ENCODE results near the gene ZIC4. TPM values are rescaled to one million over a fixed set of nuclear protein-coding genes. Genes with fewer than 3 reads are reported as not detected.

Gene ZIC4
- polyA plus RNA-seq, 5 donors = 0.08 TPM; not detected in 4

GRCh38 chr3:147393261-147393942 is 12.9 kb downstream of the ZIC4 start:
- no peak for DNase-seq

GRCh38 chr3:147392625-147392946 is 13.8 kb downstream of the ZIC4 start:
- DNase-seq = no peak

DNA sequence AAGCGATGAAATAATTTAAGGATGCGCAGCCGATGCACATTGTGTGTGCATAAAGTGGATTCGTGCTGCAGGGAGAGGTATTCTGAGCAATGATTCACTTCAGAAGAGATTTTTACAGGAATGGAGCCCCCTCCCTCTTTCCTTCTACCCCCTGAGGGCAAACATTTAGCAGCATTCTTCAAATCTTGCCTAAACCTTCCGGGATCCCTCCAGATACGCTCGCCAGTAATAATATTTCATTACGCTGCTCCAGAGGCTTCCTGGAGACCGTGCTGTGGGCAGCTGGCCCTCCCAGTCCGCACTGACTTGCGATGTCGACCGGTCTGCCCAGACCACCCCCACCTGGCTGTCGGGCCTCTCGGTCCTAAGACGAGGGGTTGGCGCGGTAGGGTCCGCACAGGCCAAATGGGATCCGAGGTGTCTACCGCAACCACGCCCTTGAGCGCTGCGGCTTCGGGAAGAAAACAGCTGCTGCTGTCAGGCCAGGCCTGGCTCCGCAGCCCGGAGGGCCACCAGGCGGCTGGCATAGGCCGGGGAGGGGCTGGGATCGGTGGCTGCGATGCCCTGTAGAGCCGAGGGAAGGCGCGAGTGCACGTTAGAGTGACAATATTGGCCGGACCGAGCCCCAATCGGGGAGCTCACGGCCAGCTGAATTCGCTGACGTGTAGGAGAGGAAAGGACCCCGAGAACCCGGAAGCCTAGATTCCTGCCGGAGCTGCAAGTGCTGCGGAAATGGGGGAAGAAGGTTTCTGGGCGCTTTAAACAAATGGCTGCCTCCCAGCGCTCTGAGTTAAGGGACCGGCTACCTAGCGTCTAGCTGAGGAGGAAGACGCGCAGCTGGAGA is 14.3 kb downstream of the ZIC4 start:
- DNase-seq = no peak

DNA sequence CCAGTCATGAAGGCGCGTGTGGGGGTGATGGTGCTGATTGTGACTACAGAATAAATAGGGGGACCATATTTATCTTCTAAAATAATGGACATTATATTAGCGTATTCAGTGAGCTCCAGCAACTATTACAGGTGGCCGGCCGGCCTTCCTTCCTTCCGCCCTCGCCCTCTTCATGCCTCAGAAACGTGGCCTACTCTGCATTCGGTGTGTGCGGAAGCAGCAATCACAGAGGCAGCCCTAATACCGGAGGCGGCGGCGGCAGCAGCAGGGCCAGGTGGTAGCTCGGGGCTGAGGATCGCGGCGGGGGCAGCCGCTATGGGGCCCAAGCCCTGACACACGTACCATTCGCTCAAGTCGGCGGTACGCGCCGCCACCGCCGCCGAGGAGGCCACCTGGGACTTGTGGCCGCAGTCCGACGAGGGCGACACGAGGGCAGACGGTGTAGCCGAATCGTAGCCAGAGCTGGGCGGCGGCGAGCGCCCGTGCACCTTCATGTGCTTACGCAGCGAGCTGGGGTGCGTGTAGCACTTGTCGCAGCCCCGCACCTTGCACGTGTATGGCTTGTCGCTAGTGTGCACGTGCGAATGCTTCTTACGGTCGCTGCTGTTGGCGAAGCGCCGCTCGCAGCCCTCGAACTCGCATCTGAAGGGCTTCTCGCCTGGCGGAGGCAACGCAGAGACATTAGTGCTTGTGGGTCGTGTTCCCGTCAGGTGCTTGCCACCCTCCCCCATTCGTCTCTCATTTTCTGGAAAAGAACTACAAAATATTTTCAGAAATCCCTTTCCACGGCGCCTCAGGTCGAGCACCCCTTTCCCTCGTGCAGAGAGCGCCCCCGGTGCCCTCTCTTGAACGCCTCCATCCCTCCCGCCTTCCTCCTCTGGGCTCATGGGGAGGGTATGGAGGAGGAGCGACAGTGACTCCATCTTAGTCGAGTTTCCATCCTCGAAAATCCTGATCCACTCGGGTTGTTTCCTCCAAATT is 15.5 kb downstream of the ZIC4 start:
- no peak for DNase-seq

GRCh38 chr3:147389717-147390116 is 16.6 kb downstream of the ZIC4 start:
- DNase-seq = no peak

- no peak for DNase-seq
These were observed 17.4 kb downstream of the ZIC4 start for GRCh38 chr3:147388700-147389580.

DNA sequence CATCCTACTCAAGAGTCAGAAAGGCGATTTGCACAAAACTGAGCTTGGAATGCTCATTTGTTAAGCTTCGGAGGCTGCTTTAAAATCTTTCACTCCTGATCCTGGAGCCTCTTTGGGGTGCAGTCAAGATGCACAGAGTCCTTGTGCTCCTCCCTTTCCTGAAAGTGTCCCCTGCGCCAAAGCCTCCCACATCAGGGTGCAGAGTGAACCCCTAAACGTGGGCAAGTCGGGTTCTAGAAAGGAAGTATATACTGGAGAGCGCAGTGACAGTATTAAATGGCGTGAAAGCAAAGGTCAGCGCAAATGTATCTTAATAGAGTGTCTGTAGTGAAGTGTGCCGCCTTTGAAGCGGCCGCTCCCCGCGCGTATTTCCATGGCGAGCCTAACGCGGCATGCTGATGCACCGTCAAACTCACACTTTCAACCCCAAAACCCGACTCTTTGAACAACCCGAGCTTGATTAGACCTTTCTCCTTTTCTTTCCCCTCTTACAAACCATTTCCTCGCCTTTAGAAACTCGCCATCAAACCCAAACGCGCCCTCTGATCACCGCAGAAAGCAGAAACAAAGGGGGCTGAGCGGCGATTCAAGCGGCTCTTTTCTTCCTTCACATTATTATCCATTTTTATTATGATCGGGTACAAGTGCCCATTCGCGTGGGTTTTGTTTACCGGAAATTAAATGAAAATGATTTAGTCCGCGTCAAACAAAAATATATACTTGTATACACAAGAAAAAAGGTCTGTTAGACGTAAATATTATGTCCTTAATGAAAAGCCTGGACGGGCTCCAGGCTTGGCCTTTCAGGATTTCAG is 18.3 kb downstream of the ZIC4 start:
- DNase-seq = no peak

- no peak for DNase-seq
These were observed 19.0 kb downstream of the ZIC4 start for GRCh38 chr3:147387291-147387884.

DNA sequence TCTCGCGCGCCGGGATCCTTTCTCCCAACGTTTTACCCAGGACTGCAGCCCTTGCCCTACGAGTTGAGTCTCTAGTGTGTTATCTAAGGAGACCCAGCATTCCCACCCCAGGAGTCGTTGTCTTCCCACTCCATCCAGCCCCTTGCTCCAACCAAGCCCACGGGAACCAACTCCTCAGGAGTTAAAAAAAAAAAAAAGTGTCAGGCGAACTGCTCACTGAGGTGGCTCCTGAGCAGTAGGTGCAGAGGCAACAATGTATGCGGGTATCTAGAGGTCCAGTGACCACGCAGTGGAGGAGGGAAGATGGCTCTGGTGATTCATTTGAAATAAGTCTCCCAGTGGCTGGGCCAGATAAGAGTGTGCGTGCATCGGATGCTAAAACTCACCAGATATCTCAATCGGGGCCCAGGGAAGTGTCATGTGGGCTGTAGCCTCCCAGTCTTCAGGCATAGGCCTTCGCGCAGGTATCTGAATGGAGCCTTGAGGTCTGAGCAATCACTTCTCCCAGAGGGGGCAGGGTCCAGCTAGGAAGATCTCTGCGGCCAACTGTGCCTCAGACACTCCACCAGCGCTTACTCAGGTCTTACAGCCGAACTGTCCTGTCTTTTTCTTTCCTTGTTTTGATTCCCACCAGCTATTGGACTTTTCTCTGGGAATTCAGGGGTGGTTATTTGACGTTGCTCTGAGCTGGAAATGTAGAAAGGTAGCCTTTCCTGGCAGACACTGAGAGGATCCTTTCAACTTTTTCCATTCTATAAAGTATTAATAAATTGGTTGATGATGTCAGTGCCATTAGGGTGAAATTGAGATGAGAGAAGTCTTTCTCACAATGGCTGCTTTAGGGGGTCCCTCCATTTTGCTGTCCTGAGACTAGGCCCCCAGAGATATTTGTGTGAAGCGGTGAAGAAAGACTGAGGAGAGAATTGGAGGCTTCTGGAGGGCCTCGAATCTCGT is 21.0 kb downstream of the ZIC4 start:
- DNase-seq = no peak

DNA sequence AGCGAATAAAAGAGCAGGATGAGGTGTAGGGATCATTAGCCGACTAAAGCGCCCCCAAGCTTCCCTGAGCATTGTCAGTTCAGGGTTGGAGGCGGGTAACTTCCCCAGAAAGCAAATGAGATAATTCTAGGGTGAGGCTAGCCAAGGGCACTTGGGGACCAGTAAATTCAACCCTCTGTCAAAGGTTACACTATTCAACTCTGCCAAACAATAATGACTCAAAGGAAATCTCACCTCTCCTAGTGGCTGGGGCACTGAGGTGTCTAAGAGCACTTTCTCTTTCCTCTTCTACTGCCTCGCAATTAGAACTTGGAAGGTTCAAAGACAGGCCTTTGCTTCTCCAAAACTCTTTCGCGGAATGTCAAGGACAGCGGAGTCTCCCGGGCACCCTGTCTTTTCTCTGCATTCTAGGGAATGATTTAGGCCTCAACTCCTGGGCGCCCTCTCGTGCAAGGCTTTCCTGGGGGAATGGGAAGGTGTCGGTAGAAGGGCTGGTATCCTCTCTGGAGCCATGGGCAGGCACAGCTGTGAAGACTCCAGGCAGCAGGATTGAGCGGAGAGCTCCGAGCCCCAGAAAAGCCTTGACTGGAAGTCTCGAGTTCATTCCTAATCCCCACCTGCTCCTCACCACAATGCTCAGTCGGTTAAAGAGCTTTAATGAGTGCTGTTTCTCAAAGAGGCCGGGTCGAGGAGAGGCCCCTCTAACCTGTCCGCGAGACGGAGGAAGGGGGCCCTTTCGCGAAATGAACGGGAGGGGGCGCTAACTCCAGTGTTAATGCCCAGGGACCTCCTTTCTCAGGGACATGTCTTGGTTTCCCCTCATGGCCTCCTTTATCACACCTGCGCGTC is 21.9 kb downstream of the ZIC4 start:
- no peak for DNase-seq

- no peak for DNase-seq
These were observed 22.7 kb downstream of the ZIC4 start for GRCh38 chr3:147383617-147384016.

DNA sequence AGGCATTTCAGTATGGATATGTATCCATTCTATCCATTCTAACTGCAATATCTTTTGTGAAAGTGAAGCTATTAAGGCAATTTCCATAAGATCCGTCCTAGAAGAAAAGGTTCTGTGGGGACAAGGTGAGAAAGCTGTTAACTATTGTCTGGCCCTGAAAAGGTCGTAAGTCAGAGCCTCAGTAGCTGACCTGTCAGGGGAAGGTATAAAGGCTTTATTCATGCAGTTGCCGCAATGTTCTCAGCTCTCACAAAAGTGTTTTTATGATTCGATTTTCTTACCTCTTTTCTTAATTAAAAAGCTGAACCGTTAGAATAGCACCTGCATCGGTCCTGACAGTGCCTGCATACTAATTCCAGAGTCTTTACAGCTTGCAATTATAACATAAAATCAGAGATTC is 24.7 kb downstream of the ZIC4 start:
- no peak for DNase-seq

DNA sequence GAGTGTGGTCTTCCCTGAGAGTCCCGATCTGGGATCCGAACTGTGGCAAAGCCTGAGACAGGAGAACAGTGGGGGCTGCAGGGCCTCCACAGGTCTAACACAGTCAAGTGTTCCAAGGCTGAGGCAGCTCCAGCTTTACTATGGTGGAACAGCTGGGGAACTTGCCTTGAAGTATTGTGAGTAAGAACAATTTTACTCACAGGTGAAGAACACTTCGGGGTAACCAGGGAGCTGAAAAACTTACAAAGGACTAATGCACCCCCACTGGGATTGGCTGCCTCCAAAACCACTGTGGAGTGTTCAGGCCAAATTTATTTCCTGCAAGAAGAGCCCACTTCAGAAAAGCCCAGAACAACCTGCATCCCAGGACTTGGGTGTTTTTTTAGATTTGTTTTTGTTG is 25.4 kb downstream of the ZIC4 start:
- DNase-seq = no peak

DNA sequence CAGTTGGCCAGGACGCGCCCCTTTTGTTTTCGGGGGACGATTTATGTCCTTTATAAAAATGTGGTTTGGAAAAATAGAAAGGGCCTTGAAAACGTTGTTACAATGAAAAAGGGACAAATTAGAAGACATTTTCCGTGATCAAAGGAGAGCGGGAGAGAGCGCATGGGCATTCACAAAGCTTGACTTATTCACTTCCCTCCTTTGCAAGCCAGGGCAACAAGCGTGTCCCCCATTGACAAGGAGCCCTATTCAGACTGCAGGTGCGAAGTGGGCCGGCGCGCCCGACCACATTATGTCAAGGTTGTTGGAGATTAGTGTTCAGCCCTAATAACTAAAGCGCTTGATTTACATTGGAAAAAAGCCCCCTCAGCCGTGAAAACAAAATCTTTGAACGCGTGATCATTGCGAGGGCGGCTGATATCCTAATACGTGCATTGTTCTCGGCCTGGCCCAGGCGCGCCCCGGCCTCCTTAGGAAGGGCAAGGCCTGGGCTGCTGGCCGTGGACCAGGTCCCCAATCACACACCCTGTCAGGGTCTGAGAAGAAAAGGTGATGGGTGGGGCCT is 25.9 kb downstream of the ZIC4 start:
- DNase-seq = no peak

- DNase-seq = no peak
These were observed 26.7 kb downstream of the ZIC4 start for GRCh38 chr3:147379651-147380050.

GRCh38 chr3:147377412-147378367 is 28.7 kb downstream of the ZIC4 start:
- DNase-seq = no peak

Data from right lung (tissue), 5 donors.